ENCODE results near the gene SLC38A1. TPM values are rescaled to one million over a fixed set of nuclear protein-coding genes. Genes with fewer than 3 reads are reported as not detected.
A peak's percentile ranks its signal among the peaks of the same experiment; 100 is the strongest.

Gene SLC38A1
- total RNA-seq, 2 donors from 2014 or later: 22.1 to 77.0 TPM

- Histone ChIP-seq H3K36me3 (no peaks in the 10 kb centered on the region), H3K4me3 (no peak overlapping the region), H3K27ac (no peak overlapping the region), H3K4me1 (ENCODE audit: control insufficient read depth in 1 of 2, low read depth in 2 of 2) (no peaks in the 10 kb centered on the region), H3K9me3 (peaks cover 45% of the 10 kb centered on the region), H3K27me3 (replicated peaks; ENCODE audit: insufficient read depth) (no peaks in the 10 kb centered on the region)
- ATAC-seq (ENCODE audit: insufficient number of reproducible peaks, low FRiP score, low read depth) (no peak), DNase-seq (ENCODE audit: low spot score) (no peak)
- no peak for TF ChIP-seq CTCF (IDR thresholded peaks at IDR 0.05)
Observed at GRCh38 chr12:46282829-46283228, 14.0 kb upstream of the SLC38A1 start.

- TF ChIP-seq CTCF (IDR thresholded peaks at IDR 0.05): no peak
- Histone ChIP-seq H3K9me3 (no peaks in the 10 kb centered on the region), H3K4me1 (ENCODE audit: control insufficient read depth in 1 of 2, low read depth in 2 of 2) (no peaks in the 10 kb centered on the region), H3K36me3 (no peaks in the 10 kb centered on the region), H3K27ac (no peak overlapping the region), H3K27me3 (replicated peaks; ENCODE audit: insufficient read depth) (no peaks in the 10 kb centered on the region), H3K4me3 (no peak overlapping the region)
- DNase-seq (ENCODE audit: low spot score) (no peak), ATAC-seq (ENCODE audit: insufficient number of reproducible peaks, low FRiP score, low read depth) (no peak)
Observed at GRCh38 chr12:46276756-46277155, 7.9 kb upstream of the SLC38A1 start.

DNA sequence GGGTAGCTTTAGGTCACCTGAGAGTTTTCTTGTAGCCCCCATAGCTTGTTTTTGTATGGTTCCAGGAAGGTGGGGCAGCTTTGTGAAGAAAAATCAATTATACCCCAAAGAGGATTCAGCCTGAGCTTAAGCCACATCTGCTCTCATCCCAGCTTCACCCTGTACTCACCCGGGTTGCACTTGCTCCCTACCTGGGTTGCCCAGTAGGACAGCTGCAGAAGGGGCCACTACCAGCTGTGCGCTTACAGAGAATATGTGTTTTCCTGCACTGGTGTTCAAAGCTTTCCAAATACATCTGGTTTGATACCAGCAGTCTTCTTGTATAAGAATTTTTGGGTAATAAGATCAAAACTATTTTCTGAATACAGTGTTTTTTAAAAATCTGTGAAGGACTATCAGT lies 3.0 kb upstream of the SLC38A1 start:
- no peak for ATAC-seq (ENCODE audit: insufficient number of reproducible peaks, low FRiP score, low read depth)
- Histone ChIP-seq H3K4me3 (no peak overlapping the region), H3K4me1 (ENCODE audit: control insufficient read depth in 1 of 2, low read depth in 2 of 2) (peaks cover 0 to 10% of the 10 kb centered on the region in 2 donors), H3K9me3 (no peaks in the 10 kb centered on the region), H3K27me3 (replicated peaks; ENCODE audit: insufficient read depth) (no peaks in the 10 kb centered on the region), H3K36me3 (no peaks in the 10 kb centered on the region), H3K27ac (no peak overlapping the region)
- DNase-seq (ENCODE audit: low spot score): no peak
- TF ChIP-seq CTCF (IDR thresholded peaks at IDR 0.05): no peak

DNA sequence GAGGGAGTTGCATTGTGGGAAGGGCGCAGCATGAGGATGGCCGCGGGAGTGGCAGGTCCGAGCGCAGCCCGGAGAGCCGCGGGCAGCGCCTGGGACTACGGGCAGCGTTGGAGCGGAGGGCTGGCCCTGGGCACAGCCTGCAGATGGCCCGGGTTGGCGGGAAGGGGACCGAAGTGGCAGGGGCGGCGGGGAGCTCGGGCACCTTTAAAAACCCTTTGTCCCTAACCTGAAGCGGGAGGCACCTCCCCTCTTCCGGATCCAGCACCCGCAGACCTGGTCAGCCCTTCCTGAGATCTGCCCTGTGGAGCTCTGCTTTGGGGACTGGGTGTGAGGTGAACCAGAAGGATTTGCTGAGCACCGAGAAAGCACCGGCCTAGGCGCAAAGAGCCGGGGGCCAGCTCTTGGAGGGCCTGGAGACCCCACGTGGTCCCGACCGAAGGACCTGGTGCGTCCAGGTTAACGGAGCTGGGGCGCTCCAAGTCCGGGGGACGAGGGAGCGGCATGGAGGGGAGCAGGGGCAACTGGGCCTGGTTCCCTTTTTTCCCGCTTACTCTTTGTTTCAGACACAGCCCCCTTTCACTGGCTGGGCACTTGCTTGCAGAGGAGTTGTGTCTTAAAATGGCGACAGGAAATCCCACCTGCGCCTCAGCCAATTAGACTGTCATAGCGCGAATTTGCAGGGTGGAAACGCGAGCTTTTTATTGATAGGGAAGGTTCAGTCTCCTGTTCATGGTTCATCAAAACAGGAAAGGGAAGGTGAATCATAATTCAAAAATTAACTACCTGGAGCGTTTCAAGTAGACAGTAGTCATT lies 792 bp upstream of the SLC38A1 start:
- ATAC-seq (ENCODE audit: insufficient number of reproducible peaks, low FRiP score, low read depth) (no peak), DNase-seq (ENCODE audit: low spot score) (no peak)
- H3K27me3 ChIP-seq (replicated peaks; ENCODE audit: insufficient read depth): no peaks in the 10 kb centered on the region
- H3K36me3 ChIP-seq: no peaks in the 10 kb centered on the region
- peak overlapping the region; percentile 96 for H3K4me3 ChIP-seq
- H3K9me3 ChIP-seq: no peaks in the 10 kb centered on the region
- TF ChIP-seq CTCF (IDR thresholded peaks at IDR 0.05): no peak
- H3K4me1 ChIP-seq (ENCODE audit: control insufficient read depth in 1 of 2, low read depth in 2 of 2): peaks cover 3 to 26% of the 10 kb centered on the region in 2 donors
- peak overlapping the region; percentile 61 to 75 for H3K27ac ChIP-seq

- TF ChIP-seq CTCF (IDR thresholded peaks at IDR 0.05): no peak
- Histone ChIP-seq H3K27me3 (replicated peaks; ENCODE audit: insufficient read depth) (no peaks in the 10 kb centered on the region), H3K9me3 (no peaks in the 10 kb centered on the region), H3K4me1 (ENCODE audit: control insufficient read depth in 1 of 2, low read depth in 2 of 2) (peaks cover 3 to 28% of the 10 kb centered on the region in 2 donors), H3K4me3 (peak overlapping the region; percentile 96), H3K36me3 (no peaks in the 10 kb centered on the region), H3K27ac (peak overlapping the region; percentile 61 to 75)
- no peak for ATAC-seq (ENCODE audit: insufficient number of reproducible peaks, low FRiP score, low read depth)
- DNase-seq (ENCODE audit: low spot score): no peak
Observed at GRCh38 chr12:46267825-46268582, 839 bp downstream of the SLC38A1 start.

All from thoracic aorta (tissue), 2 donors.